Raji (cell line): ENCODE data around the gene C1orf159.

Experiments used
- POLR2A ChIP-seq: IDR thresholded peaks from 2 replicates; pipeline ENCODE4 v1.6.1; 2011; ENCODE audit warnings: low read depth, low read length, control low read depth; ENCODE audit not compliant: insufficient read depth

C1orf159 gene

DNA sequence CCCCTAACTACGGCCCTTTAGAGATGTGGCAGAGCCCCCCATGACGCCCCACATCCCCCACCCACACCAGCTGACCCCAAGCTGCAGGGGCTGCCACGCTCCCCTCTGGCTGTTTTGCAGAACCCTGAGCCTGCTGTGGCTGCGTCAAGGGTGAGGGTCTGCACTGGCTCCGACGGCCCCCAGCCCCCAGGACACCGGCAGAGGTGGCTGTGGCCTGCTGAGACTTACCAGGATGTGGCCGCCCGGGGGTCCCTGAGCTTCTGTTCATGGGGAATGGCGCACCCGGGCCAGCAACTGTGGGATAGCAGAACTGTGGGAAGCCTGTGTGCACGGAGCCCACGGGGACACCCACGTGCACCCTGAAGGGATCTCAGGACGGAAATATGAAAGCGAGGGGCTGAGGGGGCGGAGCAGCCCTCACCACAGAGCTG is 29.0 kb downstream of the C1orf159 start:
- TF ChIP-seq POLR2A, result no peak

DNA sequence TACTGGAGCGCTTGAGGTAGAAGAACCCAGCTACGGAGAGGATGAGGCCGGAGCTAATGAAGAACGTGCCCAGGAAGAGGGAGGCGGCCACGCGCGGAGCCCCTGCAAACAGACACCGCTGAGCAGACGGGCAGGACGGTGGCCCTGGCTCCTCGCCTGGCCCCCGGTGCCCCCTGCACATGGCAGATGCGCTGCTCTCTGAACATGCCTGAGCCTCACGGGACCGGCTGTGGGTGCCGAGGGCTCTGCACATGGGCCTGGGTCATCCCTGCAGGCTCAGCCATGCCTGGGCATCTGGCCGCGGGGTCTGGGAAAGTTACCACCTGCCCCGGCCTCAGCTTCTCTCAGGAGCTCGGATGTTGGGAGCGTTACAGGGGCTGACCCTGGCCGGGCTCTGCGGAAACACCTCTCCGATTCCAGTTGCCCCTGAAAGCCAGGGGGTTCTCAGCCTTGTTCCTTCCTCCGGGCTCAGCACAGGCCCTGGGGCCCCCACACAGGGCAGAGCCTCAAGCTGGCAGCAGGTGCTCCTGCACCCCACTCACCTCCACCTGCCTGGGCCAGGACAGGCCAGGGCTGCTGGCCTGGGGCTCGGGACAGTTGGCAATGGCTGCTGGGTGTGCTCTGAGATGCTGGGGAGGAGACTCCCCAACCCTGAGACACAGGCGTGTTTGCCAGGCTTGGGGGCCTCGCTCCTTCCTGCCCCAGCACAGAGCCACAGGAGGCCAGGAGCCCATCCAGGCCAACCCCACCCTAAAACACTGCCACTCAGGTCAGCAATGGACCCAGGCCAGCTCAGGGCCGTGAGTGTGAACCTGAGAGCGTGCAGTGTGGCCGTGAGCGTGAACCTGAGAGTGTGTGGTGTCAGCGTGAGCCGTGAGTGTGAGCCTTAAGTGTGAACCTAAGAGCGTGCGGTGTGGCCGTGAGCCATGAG is 29.7 kb downstream of the C1orf159 start:
- no peak for TF ChIP-seq POLR2A

DNA sequence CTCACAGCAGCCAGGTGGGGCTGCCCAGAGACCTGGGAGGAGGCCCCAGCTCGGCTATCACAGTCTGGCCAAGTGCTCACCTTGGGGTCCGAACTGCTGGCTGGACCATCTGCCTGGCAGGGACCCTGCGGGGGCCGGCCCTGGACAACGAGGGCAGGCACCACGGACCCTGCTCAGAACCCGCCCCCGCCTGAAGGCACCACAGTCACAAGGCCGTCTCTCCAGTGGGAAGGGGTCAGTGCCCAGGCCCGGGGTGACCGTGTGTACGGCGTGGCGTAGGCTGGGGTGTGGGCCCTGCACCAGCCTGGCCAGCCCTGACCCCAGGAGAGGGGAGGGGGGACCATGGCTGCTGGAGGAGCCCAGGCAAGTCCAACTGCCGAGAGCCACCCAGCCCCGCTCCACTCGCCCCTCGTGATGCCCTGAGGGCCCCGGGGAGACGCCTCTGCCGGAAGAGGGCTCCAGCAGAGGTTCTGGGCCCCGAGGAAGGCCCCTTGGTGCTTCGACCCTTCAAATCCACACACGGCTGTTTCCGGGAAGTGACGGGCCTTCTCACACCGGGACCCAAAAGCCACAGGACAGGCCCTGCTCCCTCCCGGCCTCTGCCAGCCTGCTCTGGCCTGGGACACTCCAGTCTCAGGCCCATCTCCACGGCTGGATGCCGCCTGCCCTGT is 30.6 kb downstream of the C1orf159 start:
- TF ChIP-seq POLR2A, result no peak

DNA sequence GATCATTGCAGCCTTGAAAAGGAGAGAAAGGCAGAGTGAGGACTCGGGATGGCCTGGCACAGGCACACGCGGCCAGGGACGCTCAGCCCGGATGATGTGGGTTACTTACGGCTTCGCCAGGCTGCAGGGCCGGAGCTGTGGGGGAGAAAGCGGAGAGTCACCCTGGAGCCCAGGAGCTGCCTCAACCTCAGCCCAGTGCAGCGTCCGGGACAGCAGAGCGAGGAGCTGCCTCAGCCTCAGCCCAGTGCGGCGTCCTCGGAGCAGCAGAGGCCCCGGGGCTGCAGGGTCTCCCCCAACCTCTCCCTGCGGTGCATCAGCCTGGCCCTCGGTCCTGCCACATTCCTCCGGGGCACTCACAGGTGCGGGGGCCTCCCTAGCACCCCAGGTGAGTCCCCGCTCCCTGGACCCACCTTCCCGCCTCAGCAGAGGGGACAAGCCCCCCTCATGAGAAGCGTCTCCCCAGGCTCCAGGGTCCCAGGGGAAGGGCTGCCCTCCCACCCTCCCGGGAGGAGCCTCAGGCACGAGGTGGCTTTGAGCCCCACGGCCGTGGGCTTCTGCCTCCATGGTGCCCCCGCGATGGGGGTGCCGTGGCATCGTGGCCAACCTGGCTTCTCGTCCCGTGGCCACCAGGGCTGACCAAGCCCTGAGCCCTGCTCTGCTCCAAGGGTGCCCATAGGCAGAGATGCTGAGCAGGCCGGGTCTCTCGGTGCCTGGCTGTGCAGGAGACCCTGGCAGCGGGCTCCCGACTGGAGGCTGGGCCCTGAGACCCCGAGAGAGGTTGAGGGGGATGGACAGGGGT is 31.3 kb downstream of the C1orf159 start:
- no peak for TF ChIP-seq POLR2A

DNA sequence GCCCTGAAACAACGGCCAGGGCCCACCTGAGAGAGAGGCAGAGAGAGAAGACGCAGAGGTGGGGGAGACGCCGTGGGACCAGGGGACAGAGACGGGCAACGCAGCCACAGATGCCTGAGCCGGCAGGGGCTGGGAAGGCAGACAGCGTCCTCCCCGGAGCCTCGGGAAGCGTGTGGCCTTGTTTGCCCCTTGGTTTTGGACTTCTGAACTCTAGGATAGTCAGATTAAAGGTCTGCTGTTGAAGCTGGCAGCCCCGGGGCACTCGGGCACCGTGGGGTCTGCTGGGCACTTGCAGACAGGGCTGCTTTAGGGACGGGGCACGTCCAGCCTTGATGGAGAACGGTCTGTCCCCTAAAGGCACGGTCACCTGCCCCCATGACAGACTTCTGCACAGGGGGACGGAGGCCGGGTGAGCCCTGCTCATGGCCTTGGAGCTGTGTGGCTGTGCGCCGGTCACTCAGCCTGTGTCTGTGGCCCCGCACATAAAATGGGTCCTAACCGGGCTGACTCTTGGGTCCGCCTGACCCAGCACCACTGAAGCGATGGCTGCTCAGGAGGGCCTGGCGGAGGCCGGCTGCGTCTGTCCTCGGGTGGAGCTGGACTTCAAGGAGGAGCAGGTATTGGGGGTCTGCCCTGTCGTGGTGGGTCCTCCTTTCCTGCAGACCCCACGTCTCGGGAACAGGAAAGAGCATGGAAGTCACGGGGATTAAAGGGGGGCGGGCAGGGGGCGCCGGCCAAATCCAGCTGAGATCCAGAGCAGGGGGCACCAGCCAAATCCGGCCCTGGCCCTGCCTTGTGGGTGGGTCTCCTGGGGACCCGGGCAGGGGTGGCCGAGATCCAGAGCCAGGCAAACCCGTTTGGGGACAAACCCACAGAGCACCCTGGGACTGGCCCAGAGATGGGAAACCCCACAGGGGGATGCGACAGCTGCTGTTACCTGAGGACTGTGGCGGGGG is 32.2 kb downstream of the C1orf159 start:
- no peak for TF ChIP-seq POLR2A

DNA sequence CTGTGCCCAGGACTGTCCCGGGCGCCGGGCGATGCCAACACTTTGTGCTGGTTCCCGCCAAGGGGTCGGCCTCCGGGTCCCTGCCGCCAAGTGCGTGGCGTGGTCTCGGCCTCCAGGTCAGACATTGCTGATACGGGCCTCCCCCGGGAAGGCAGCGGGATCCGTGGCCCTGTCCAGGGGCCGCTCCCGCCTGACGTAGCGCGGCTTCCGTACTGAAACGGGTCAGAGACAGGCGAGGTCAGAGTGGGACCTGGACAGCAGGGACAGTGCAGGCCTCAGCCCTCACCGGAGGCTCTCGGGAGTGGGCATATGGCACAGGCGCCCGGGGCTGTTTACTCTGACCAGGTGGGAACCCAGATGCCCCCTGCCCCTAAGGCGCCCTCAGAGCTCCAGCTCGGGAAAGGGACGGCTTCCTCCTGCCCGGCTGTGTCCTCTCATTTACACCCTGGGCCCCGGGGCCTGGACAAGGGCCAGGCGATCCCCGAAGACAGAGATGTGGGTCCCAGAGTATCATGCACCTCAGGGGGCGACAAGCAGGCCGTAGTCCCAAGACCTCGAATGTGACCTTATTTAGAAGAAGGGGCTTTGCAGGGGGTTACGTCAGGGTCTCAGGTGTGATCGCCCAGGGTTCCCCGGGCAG is 33.0 kb downstream of the C1orf159 start:
- TF ChIP-seq POLR2A, result no peak

DNA sequence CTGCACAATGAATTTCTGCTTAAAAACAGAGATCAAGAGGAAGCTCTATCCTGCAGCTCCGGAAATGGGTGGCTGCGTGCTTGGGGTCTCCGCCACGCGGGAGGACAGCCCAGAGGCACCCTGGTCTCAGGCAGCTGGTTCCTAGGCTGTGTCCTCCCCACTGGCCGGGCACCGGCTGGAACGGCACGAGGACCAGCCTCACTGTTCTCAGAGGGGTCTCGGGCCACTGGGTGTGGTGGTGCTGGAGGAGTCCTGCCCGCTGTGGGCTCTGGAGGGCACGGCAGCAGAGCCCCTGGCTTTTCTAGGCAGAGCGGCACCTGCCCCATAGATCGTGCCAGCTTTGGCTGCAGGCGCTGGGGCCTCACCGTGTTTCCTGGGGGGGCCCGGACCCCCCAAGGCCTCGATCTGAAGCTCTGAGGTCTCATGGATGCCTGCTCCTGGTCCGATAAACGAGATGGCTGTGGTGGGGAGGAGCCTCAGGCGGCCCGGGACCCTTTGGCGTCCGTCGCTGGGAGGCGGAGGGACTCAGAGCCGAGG is 33.6 kb downstream of the C1orf159 start:
- no peak for TF ChIP-seq POLR2A

DNA sequence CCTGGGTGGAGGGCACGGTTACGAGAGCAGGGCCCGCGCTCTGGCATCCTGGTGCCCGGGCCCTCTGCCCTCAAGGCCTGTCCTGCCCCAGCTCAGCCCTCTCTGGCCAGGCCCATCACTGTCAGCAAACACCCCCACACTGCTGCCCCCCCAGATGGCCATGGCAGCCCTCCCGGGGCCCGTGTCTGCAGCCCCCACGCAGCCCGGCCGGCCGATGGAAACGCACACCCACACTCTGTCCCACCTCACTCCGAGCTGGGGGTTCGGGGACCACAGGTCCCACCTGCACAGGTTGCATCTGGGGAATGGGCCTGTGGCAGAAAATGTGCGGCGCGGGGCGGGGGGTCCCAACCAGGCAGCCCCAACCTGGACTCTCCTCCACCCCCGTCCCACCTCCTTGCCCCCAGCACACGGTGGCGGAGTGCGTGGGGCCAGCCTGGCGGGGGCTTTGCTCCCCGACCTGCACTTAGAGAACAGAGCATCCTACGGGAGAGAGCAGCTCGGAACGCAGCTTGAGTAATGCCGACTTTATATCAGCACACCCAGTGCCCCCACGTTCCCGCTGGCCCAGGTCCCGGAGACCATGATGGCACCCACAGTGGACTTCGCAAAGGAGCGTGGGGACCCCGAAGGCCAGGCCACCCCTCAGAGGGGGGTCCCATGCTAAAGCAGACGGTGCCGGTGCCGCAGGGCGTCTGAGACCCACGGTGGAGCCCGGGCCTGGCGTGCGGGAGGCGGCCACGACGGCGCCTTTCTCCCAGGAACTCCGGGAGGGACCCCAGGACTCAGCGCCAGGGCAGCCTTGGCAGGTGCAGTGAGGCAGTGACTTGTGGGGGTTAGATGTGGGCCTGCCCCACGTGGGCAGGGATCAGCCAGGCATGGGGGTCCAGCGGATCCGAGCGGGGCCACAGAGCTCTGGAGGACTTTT is 34.3 kb downstream of the C1orf159 start:
- no peak for TF ChIP-seq POLR2A

DNA sequence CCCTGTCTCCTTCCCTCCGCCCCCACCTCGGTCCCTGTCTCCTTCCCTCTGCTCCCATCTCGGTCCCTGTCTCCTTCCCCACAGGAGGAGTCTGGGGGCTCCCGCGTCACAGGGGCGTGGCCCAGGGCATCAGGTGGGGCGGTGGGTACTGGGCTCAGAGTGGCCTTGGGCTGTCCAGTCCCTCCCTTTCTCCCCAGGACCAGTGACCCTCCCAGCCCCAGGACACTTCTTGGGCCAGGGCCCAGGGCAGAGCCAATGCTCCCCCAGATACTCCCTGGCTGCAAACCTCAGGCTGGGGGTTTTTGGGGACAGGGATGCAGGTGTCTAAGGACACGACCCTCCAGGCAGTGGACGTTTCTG is 35.0 kb downstream of the C1orf159 start:
- no peak for TF ChIP-seq POLR2A

DNA sequence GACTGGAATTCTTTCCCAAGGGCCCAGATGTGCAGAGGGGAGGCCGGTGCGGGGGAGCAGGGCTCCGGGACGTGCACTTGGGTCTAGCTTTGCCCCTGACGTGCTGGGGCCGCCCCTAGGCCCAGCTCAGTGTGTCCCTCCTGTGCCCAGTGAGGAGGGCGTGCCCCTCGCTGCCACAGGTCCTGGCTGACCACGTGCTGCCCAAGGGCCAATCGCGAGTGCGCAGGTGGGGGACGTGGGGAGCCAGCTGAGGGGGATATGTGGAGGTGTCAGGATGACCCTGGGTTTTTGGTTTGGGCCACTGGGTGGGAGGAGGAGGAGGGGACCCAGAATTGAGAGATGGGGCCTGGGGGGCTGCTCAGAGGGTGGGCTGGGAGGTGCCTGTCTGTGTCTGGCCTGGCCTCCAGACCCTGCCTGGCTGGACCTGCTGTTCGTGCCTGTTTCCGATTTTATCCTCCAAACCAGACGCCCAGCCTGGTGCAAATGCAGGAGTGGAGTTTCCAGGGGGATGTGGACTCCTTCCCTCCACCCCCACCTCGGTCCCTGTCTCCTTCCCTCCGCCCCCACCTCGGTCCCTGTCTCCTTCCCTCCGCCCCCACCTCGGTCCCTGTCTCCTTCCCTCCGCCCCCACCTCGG is 35.6 kb downstream of the C1orf159 start:
- TF ChIP-seq POLR2A, result no peak

DNA sequence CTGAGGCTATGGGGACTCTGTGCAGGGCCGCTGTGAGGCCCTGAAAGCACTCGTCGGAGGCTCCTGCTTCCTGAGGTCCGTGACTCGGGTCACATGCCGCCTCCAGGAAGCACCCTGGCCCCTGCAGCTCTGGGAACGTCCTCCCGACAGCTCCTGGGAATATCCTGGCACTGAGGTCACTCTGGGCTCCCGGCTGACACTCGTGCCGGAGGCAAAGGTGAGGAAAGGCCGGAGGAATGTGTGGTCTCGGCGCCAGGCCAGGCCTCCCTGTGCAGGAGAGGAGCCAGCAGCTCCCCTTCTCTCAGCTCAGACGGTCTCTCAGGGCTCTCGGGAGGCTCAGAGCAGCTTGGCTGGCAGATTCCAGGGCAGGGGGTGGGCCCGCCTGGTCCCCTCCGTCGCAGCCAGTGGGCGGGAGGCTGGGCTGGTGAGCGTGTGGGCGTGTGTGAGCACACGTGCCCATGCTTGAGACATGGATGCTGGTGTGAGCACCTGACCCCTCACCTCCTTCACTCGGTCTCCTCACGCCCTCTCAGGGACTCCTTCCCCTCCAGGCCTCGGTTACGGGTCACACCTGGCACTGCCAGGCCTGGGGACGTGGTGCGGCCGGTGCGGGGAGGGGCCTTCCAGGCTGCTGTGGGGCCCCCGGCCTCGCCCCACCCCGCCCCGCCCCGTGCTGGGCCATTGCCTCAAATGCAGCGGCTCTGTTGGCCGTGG is 36.3 kb downstream of the C1orf159 start:
- TF ChIP-seq POLR2A, result no peak
